Mucosa of descending colon (tissue), 3 donors: ENCODE data around the gene DEFB131B. TPM values are rescaled to one million over a fixed set of nuclear protein-coding genes. Genes with fewer than 3 reads are reported as not detected.

ENCODE experiments used
- ATAC-seq: fragments of 200-7000 bp; cut with Tn5 transposase; one replicate; pipeline ENCODE4 v1.9.1; 2020; ENCODE audit warnings: mild to moderate bottlenecking, moderate library complexity
- DNase-seq, 3 donors: peaks; one replicate each; pipeline ENCODE4 v3.0.0-alpha.2; 2020
- H3K36me3 ChIP-seq: fragments of 200-600 bp; one replicate; pipeline ENCODE4 v1.8.0; 2021; ENCODE audit warnings: low read depth, mild to moderate bottlenecking
- H3K4me1 ChIP-seq: fragments of 200-600 bp; one replicate; pipeline ENCODE4 v1.8.0; 2021; ENCODE audit warnings: low read depth, mild to moderate bottlenecking
- H3K4me3 ChIP-seq: fragments of 200-600 bp; one replicate; pipeline ENCODE4 v1.8.0; 2021; ENCODE audit warnings: mild to moderate bottlenecking
- H3K9me3 ChIP-seq: fragments of 200-600 bp; one replicate; pipeline ENCODE4 v1.8.0; 2021; ENCODE audit warnings: mild to moderate bottlenecking
- intact Hi-C, 2 donors: fragments of 100-400 bp; cut with DNase I in 1 of 2; cut with micrococcal nuclease in 1 of 2; formaldehyde crosslinking; loops; one replicate each; pipeline versions ENCODE4 v1.11.0 to v1.11.1; 2022; cut with DNase I, micrococcal nuclease
- total RNA-seq, 3 donors: library from RNA; stranded (reverse); fragmentation: NEBNext Ultra II Directional in 2 of 3; extraction: Animal tissue kit (Norgen Biotek cat#: 25700) in 2 of 3; gene quantifications; one replicate each; pipeline versions ENCODE4 v1.2.1 to v1.2.4, GENCODE V29; 2021 to 2023
- TF ChIP-seq, protein P1 (sequence below): fragments of 200-600 bp; IDR thresholded peaks from one replicate; pipeline ENCODE4 v1.8.0; 2022; ENCODE audit warnings: antibody characterized with exemption, mild to moderate bottlenecking
- donor health status: DM: no; HTN: no; CAD: no; lungs with moderate emphysema.
- donor health status: DM: no; HTN: no; CAD: no.
- donor health status: DM: no; HTN: yes; CAD: no.

Gene DEFB131B
- total RNA-seq, 3 donors from 2014 or later = not detected

DNA sequence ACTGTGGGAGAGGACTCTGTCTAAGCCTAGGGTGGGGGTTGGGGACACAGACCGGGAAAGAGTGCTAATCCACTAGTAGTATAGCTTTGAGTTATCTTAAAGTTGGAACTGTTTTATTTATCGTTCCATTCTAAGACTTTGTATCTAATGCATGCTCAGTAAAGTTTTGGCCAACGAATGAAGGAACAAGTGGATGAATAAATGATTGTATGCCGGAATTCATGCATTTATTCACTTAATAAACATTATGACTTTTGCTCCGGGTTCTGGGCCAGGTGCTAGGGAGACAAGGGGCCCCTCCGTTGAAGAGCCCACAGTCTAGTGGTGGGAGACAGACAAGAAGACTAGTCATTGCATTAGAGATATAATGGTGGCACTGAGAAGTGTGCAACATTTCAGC lies 51.2 kb downstream of the DEFB131B start:
- TF ChIP-seq, protein P1, sequence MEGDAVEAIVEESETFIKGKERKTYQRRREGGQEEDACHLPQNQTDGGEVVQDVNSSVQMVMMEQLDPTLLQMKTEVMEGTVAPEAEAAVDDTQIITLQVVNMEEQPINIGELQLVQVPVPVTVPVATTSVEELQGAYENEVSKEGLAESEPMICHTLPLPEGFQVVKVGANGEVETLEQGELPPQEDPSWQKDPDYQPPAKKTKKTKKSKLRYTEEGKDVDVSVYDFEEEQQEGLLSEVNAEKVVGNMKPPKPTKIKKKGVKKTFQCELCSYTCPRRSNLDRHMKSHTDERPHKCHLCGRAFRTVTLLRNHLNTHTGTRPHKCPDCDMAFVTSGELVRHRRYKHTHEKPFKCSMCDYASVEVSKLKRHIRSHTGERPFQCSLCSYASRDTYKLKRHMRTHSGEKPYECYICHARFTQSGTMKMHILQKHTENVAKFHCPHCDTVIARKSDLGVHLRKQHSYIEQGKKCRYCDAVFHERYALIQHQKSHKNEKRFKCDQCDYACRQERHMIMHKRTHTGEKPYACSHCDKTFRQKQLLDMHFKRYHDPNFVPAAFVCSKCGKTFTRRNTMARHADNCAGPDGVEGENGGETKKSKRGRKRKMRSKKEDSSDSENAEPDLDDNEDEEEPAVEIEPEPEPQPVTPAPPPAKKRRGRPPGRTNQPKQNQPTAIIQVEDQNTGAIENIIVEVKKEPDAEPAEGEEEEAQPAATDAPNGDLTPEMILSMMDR = no peak
- no peak for DNase-seq
- H3K9me3 ChIP-seq = no peaks in the 10 kb centered on the region
- no peaks in the 10 kb centered on the region for H3K36me3 ChIP-seq
- ATAC-seq = no peak
- peak overlapping the region; percentile 93 for H3K4me3 ChIP-seq
- intact Hi-C loops = no loop called here
- peaks cover 13% of the 10 kb centered on the region for H3K4me1 ChIP-seq

DNA sequence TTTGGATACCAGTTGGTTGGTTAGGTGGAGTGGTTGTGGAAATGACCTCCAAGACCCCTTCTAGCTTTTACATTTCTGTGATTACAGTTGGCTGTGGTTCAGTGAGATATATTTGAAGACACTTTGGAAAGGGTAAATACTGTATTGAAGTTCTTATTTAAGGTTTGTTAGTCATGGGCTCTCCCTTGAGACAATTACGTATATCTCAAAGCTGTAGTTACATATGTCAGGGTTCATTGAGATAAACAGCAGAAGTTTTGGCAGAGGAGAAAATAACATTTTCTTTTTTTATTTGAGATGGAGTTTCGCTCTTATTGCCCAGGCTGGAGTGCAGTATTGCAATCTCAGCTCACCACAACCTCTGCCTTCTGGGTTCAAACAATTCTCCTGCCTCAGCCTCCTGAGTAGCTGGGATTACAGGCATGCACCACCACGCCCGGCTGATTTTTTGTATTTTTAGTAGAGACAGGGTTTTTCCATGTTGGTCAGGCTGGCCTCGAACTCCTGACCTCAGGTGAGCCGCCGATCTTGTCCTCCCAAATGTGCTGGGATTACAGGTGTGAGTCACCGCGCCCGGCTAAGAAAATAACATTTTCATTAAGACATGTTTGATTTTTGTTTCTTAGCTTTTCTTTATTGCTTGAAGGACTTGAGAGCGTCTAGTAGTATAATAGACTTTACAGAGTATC lies 52.4 kb downstream of the DEFB131B start:
- no peaks in the 10 kb centered on the region for H3K36me3 ChIP-seq
- H3K4me1 ChIP-seq = peaks cover 16% of the 10 kb centered on the region
- intact Hi-C loops = no loop called here
- TF ChIP-seq, protein P1 = no peak
- no peaks in the 10 kb centered on the region for H3K9me3 ChIP-seq
- ATAC-seq = no peak
- no peak for DNase-seq
- H3K4me3 ChIP-seq = no peak overlapping the region

DNA sequence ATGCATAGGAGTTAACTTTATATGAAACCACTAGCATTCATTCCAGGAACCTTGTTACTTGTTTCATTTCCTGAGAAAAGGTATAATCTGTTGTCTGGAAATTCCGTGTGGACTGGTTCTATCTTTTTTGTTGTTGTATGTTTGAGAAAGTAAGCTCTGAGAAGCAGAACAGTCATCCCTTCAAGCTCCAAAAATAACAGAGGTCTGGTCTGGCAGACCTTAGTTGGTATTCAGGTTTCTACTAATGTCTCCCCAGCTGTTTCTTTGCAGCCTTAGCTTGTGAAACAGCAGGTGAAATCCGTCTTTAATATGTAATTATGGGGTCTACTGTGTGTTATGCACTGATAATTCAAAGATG lies 53.0 kb downstream of the DEFB131B start:
- TF ChIP-seq, protein P1 = no peak
- H3K4me1 ChIP-seq = peaks cover 16% of the 10 kb centered on the region
- H3K9me3 ChIP-seq = no peaks in the 10 kb centered on the region
- no peaks in the 10 kb centered on the region for H3K36me3 ChIP-seq
- intact Hi-C loops = no loop called here
- H3K4me3 ChIP-seq = no peak overlapping the region
- DNase-seq = no peak
- ATAC-seq = no peak

DNA sequence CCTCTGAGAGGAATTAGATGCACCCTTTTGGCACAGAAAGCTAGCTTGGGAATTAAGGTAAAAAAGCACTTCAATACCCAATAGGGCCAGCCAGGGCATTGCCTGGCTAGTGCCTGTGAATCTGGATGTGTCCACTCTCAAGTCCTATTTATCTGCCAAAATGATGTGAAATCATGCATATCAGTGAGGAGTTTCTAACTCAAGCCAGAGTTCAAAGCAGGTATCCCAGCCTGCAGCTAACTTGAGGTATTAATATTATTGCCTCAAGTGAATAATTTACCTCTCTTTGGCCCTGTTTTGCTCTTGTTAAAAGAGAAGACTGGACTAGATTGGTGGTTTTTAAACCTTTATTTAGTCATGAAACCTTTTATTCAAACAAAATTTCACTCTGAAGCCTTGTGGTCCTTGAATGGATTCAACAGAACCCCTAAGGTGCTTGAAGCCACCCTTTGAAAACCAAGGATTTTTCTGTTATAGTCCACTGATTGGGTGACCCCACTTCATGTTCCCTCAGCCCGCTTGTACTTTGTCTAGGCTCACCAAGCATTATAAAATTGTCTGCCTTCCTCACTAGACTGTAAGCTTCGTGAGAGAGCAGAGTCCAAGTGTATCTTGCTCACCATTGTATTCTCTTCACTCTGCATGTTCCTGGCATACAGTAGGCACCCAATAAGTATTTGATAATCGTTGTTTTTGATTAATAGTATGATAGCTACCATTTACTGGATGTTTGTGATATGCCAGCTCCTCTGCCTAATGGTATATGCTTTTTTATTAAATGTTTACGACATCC lies 55.1 kb downstream of the DEFB131B start:
- Histone ChIP-seq H3K4me1 (peaks cover 13% of the 10 kb centered on the region), H3K36me3 (no peaks in the 10 kb centered on the region), H3K9me3 (no peaks in the 10 kb centered on the region), H3K4me3 (no peak overlapping the region)
- ATAC-seq (no peak), DNase-seq (no peak)
- intact Hi-C loops = no loop called here
- TF ChIP-seq, protein P1 = no peak

Other genes with a start within 250 kb of the DEFB131B start
- gene DEFB108B, start 45.3 kb upstream of the DEFB131B start, total RNA-seq = not detected
- 10 to 100 TPM; 11.7 to 18.0 (median 12.7) TPM for gene XNDC1N, start 50.1 kb downstream of the DEFB131B start, total RNA-seq
- gene RNF121, start 50.6 kb downstream of the DEFB131B start, total RNA-seq = 10 to 100 TPM; 37.0 to 41.0 (median 37.4) TPM
- 10 to 100 TPM in 2 of 3 donors, 1 to 10 TPM in 1; 7.6 to 14.5 (median 13.7) TPM for gene IL18BP, start 120.5 kb downstream of the DEFB131B start, total RNA-seq
- 100 to 1,000 TPM; 173 to 301 (median 248) TPM for gene NUMA1, start 202.1 kb downstream of the DEFB131B start, total RNA-seq
- gene LRRC51, start 202.4 kb downstream of the DEFB131B start, total RNA-seq = 1 to 10 TPM; 7.5 to 9.4 (median 9.4) TPM
- 100 to 1,000 TPM in 2 of 3 donors, 10 to 100 TPM in 1; 82.0 to 114 (median 107) TPM for gene LAMTOR1, start 224.8 kb downstream of the DEFB131B start, total RNA-seq
- gene TOMT, start 227.5 kb downstream of the DEFB131B start, total RNA-seq = under 1 TPM in 1 of 3 donors, not detected in 2; 0.39 TPM
- gene ANAPC15, start 234.2 kb downstream of the DEFB131B start, total RNA-seq = 10 to 100 TPM; 37.9 to 52.1 (median 39.0) TPM